IPS DF 4.7 (cell line): ENCODE data around the gene TRIM10.
"Not testable (repeated sequence)": the region's sequence is repeated elsewhere in the genome, so short reads cannot be mapped to it uniquely, and the experiment has no call there.

ENCODE experiments used
- DNase-seq: peaks from one replicate; pipeline ENCODE4 v3.0.0-alpha.2; 2013; ENCODE audit warnings: low spot score; ENCODE audit errors: extremely low read depth

TRIM10 gene

DNA sequence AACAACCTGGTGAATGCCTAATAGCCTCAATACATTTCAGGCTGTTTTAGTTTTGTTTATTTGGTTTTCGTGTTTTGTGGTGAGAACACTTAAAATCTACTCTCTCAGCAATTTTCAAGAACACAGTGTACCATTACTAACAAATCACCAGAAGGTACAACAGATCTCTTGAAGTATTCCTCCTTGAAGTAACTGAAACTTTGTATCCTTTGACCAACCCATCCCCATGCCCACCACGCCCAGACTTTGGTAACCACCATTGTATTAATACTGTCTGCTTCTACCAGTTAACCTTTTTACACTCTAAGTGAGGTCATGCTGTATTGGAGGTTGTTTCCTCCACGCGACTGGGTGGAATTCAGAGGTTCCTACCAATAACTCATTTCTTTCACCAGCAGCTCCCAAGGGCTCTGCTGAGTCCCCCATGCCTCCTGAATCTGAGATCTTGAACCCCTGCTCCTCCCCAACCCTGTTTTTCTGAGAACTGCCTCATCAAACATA is 30.8 kb downstream of the TRIM10 start:
- DNase-seq: no peak

DNA sequence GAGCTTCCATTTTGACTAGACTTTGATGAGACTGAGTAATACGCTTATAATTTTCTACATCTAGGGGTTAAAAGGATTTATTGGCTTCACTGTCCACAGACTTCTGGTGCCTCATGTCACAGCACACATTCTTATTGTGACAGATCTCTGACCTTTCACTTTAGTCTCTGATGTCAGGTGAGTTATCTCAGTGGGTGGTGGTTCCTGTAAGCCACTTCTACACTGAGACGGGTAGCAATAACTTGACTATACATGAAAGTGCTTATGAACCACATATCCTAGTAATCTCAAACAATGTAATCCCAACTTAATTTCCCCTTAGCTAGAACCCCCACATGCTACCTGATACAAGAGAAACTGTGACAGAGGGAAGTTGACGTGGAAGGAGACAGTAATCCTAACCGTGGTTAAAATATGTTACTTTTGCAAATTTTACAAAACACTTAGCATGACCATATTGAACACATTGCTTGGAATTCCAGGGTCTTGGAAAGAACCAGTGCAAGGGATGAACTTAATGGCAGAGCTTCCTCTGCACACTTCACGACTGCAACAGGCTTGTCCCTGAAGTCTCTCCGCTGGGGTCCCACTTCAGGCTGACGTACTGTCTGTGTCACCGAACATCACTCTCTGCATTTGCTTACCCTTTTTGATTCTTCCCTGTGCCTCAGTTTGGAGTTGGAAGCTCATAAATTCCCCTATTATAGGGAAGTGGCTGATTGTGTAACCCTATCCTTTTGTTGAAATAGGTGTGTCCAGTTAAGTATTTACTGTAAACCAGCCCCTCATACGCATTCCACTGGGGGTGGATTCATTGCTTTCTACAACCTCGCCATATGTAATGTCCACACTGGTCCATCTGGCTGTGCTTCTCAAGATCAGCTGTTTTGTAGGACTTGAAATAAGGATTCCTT is 31.5 kb downstream of the TRIM10 start:
- DNase-seq: no peak

DNA sequence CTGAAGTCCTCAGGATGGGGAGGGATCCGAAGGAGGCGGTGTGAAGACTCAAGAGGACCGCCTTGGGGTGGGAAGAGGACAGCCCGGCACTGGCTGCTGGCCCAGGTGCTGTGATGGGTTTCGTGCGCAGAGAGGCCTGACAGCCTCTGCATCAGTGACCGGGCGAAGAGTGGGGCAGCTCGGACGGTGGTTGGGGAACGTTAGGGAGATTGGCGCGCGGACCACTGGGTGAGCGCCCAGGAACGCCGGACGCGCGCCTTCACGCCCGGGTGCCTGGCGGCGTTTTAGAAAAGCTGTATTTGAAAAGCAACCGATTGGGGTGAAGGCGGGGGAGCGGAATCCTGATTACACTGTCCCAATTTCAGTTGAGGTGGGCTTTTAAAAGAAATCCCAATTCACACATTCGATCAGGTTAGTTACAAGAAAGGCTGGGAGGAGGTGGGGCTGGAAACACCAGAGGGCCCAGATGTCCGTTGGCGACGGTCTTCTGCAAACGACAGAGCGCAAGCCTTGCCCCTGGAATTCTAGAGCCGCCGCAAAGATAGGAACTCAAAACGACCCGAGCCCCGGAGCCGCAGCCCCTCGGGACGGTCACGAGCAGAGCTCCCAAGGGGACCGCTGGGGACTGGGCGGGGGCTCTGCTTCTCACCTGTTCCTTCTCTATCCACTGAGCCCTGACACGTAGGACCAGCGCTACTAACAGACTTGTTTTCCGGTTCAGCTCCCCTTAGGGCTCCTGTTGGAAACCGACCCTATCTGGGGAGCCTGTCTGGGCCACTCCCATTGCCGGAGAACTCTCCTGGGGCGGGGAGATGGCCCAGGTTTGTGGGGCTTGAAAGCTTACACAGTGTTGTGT is 33.5 kb downstream of the TRIM10 start:
- no peak for DNase-seq

DNA sequence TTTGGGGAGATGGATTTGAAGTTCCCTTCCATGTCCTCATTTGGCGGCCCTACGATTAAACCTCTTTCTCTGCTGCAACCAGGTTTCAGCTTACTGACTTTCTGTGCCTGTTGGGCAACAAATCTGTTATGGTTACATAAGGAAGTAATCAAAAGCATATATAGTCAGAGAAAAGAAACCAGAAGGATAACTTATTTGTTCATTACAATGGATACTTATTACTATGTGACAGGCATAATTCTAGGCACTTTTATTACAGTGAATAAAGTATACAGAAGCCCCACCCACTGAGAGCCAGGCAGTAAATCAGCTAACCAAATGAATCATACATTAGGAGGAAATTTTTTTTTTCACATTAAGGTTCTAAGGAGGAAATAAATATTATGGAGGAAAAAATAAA is 38.5 kb downstream of the TRIM10 start:
- DNase-seq: no peak

DNA sequence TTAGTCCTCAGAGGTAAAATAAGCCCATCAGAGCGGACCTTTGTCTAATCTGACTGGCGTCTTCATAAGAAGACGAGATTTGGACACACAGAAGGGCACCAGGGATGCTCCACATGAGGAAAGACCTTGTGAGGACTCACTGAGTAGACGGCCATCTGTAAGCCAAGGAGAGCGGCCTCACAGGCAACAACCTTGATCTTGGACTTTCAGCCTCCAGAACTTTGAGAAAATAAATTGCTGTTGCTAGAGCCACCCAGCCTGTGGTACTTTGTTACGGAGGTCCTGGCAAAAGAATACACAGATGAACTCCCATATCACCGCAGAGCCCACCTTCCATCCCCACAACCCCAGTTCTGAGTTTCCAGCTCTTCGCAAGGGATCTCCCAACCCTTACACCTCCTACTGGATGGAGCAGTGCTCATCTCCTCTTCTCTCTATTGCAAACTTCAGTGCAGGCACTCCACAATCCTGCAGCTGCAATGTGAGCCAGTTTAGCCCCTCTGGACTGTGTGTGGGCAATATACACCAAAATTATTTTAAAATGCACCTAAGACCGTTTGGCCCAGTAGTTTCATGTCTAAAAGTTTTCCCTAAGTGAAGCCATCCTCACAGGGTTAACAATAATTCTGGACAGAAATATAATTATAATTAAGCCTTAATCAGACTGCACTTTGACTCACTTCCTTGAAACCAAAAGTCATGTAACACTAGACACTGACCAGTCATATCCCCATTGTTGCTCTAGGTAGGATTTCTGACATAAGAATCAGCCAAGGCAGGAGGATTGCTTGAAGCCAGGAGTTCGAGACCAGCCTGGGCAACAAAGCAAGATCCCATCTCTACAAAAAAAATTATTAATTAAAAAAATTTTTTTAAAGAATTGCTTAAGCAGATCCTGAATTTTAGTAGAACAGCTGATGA is 39.3 kb downstream of the TRIM10 start:
- DNase-seq: no peak

DNA sequence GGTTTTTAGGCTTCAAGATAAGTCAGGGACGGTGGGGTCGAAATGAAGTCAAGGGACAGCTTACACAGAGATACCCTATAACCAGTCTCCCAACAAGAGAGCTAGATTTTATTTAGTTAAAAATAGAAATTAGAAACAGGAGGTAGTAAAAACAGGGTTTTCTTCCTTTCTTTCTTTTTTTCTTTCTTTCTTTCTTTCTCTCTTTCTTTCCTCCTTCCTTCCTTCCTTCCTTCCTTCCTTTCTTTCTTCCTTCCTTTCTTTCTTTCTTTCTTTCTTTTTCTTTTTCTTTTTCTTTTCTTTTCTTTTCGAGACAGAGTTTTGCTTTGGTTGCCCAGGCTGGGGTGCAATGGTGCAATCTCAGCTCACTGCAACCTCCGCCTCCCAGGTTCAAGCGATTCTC is 42.3 kb downstream of the TRIM10 start:
- not testable (repeated sequence) for DNase-seq

DNA sequence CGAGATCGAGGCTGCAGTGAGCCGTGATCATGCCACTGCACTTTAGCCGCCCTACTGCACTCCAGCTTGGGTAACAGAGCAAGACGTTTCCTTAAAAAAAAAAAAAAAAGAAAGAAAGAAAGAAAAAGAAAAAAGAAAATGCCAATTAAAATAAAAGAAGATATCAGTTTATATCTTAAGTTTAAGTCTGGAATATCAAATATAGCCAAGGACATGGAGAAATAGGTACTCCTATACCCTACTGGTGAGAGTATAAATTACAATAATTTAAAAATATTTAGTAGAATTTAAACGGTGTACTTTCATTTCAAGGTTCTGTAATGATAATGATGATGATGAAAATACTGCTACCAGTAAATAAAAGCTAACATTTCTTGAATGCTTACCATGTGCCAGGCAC is 44.3 kb downstream of the TRIM10 start:
- no peak for DNase-seq

DNA sequence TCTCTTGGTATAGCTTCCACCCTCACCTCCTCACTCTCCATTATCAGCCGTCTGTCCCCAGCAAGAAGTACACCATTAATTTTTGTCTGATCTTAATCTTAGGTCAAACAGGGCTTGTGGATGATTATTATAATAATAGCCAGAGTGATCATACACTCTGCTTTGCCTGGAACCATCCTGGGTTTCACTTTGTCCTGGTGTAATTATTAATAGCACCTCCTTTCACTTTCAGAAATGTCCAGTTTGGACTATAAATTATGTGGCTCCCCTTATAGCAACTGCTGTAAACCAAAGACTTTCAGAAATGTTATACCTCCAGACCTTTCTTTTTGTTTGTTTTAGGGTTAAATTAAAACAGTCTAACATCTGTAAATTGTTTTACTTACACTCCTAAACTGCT is 47.2 kb downstream of the TRIM10 start:
- DNase-seq: no peak

DNA sequence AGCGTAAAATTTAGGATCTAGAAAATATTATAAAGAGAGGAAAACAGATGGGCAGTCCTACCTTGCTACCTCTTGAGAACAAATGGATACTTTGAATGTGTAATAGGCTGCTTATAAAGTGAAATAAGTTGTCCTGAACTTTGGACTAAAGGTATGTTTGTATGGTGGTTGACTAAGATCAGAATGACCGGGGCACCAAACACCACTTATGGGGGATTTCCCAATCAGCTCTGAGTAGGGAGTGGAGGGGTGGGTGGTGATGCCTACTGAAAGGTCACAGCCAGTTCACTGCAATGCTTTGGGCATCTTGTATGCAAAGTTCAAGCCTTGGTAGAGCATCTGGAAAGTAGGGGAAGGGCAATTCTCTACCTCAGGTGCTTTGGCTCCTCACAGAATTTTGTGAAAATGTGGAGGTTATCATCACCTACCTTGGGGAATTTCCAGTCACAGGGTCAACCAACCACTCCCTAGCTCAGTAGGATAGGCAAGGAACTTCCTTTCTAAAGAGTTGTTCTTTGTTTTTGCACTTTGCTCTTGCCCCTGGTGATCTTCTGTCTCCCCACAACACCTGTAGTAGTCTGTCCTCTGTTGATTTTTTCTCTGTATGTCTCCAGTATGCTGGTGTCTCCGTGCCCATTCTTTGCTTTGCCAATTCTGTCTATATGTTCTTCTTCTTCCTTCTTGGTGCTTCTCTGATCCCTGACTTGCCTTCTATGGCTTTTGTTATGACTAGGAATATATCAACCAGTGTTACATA is 47.8 kb downstream of the TRIM10 start, which contains the start of gene TRIM31:
Gene TRIM31 (minus strand): TSS at position 88 of the 757 bp plus-strand sequence. CDS start 285 bp downstream, outside the sequence.
- DNase-seq: no peak

DNA sequence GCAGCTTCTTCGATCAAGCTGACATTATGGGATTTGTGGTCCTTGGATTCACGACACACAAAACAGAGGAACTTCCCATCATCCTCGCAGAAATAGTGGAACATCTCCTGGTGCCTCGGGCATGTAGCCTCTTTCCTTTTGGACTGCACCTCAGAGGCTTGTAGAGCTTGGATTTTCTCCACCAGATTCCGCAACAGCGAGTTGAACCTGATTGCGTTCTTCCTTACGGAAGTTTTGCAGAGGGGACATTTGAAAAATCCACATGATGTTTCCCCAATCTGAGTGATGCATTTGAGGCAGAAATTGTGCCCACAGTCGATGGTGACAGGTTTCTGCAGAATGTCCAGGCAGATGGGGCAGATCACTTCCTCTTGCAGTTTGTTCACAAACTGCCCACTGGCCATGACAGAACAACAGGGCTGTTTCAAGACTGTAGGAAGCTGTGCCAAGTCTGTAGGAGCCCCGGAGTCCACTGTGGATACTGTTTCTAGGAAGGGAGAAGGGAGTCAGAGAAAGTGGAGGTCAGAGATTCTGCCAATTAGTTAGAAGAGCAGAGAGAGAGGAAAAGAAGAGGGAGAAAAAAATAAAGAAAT is 48.5 kb downstream of the TRIM10 start:
- DNase-seq: no peak

DNA sequence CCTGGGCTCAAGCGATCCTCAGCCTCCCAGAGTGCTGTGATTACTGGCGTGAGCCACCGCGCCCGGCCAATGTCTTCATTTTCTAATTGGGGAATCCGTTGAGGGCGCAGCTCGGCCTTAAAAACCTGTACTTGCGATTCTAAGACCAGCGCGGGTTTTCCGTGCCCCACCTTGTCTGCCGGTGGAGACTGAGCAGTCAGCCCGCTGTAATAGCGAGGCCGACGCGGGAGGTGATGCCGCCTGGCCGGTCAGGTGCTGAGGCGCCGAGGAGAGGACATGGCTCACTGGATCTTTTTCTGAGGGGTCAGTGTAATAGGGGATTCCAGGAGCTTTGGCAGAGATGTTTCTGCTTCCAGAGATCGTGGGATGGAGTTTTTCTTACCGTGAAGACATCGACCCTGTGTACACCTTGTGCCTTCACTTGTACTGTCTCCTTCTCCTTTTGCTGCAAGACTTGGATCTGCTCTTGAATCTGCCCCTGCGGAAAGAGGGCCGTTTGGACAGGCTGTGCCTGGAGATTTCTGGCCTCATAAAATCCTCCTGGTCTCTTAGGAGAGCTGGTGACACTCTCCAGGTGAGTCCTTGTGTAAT is 49.6 kb downstream of the TRIM10 start:
- DNase-seq: no peak

DNA sequence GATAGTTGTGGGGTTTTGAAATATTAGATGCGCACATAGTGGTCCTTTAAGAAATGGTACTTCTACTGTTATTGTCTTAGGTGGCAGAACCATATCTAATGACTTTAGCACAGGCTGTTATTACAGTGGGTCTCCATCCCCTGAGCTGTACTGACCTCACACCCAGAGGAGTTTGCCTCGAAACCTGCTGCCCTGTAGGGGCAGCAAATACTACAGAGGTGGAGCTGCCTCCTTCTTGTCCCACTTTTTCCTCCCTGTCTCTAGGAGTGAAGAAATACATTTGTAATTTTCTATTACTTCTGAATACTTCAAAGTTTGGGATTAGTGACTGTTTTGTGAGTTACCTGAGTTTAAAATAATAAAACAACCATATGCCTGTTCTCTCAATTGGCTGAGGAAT is 56.4 kb downstream of the TRIM10 start:
- no peak for DNase-seq

DNA sequence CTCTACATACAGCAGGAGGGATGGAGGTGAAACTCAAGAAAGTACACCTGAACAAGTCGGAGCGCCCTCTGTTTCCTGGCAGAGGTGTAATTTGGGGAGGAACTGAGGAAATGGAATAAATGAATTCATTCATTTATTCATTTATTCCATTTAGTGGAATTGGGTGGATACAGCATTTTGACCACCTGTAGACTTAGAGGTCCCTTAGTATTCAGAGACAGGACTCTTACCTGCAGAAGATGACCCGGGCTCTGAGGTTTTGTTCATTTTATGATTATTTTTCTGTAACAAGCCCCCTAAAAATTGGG is 57.2 kb downstream of the TRIM10 start:
- DNase-seq: no peak

DNA sequence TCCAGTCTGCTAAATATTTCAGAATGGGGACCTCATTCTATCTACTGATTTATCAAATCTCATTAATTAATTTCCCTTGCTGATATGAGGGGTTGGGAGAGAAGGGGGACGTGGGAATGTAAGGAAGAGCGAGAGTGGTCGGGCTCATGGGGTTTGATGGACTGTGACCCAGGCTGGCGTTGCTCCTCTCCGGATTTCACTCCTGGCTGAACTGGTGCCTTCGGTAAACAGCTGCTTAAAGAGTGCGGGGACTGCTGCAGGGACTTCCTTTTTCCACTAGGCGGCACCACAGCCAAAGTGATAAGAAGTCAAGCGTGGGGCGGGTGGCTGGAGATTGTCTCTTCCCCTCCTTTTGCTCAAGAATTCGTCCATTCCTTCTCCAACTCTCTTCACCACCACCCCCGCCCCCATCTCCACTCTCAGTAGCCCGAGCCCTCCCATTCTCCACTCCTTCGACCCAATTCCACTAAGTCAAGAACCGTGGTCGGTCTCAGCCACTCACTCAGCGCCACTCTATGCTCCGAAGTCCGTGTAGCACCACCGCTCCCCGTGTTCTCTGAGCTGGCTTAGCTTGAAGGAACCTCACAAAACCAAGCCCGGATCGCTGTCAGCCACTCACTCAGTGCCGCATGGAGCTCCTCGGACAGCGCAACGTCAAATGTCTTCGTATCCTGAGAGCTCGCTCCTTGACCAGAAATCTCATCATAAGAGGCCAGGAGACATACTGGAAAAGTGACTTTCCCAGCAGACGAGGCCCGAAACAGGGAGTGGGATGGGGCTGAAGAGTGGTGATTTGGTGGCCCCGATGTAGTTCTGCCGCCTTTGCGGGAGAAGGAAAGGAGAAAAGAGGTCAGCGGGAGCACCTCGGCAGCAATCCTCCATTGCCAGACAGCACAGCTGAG is 57.8 kb downstream of the TRIM10 start:
- no peak for DNase-seq

DNA sequence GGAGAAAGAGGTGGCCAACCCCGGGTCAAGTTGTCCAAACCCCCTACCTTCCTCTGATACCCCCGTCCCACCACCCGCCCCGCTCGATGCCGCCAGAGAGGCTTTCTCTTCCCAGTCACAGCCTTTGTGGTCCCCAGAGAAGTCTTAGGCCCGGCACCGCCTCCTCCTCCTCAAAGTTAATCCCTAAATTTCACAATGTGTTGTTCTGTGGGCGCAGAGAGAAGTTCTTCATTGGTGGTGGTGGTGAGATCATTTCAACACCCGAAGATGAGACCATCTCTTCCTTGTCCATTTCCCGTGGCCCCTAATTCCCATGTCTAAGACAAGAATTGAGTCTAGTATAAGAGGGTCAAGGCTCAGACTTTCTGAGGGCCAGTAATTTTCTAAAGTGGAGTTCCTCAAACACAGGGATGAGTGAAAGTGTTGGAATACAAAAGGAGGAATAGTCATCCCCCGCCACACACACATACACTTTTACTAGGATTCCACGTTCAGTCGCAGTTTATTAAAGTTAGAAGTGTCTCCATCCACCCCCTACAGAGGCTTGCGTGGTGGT is 58.5 kb downstream of the TRIM10 start:
- no peak for DNase-seq
